Hepatocyte (in vitro differentiated cells): ENCODE measurements around the gene ZNF195. TPM values are rescaled to one million over a fixed set of nuclear protein-coding genes. Genes with fewer than 3 reads are reported as not detected.

Experiments used
- DNase-seq: peaks from one replicate; pipeline ENCODE4 v3.0.0-alpha.2; 2016; ENCODE audit warnings: low spot score
- H2AFZ ChIP-seq: fragments of 200-600 bp; sonication (generic); 2 replicates; pipeline ENCODE4 v1.6.0; 2016; ENCODE audit warnings: antibody characterized with exemption, mild to moderate bottlenecking
- H3K27ac ChIP-seq: fragments of 200-600 bp; sonication (generic); 2 replicates; pipeline ENCODE4 v1.5.1; 2016; ENCODE audit warnings: mild to moderate bottlenecking
- H3K27me3 ChIP-seq: fragments of 200-600 bp; sonication (generic); 2 replicates; pipeline ENCODE4 v1.6.1; 2016
- H3K36me3 ChIP-seq: fragments of 200-600 bp; sonication (generic); replicated peaks from 2 replicates; pipeline ENCODE4 v1.5.1; 2016; ENCODE audit warnings: low read depth; ENCODE audit not compliant: insufficient read depth
- H3K4me1 ChIP-seq: fragments of 200-600 bp; sonication (generic); 2 replicates; pipeline ENCODE4 v1.5.1; 2016; ENCODE audit warnings: mild to moderate bottlenecking, moderate library complexity; ENCODE audit not compliant: insufficient read depth
- H3K4me2 ChIP-seq: fragments of 200-600 bp; sonication (generic); 2 replicates; pipeline ENCODE4 v1.6.0; 2016
- H3K4me3 ChIP-seq: fragments of 200-600 bp; sonication (generic); 2 replicates; pipeline ENCODE4 v1.5.1; 2016; ENCODE audit warnings: mild to moderate bottlenecking
- H3K79me2 ChIP-seq: fragments of 200-600 bp; sonication (generic); 2 replicates; pipeline ENCODE4 v1.6.0; 2017; ENCODE audit warnings: mild to moderate bottlenecking
- H3K9me2 ChIP-seq: fragments of 200-600 bp; sonication (generic); replicated peaks from 2 replicates; pipeline ENCODE4 v1.6.0; 2017; ENCODE audit warnings: mild to moderate bottlenecking; ENCODE audit not compliant: insufficient read depth
- H3K9me3 ChIP-seq: fragments of 200-600 bp; sonication (generic); 2 replicates; pipeline ENCODE4 v1.5.1; 2016; ENCODE audit warnings: low read depth, mild to moderate bottlenecking
- H4K20me1 ChIP-seq: fragments of 200-600 bp; sonication (generic); 2 replicates; pipeline ENCODE4 v1.6.0; 2016; ENCODE audit warnings: mild to moderate bottlenecking; ENCODE audit not compliant: insufficient read depth, poor library complexity, severe bottlenecking
- CTCF ChIP-seq: fragments of 200-600 bp; sonication (generic); IDR thresholded peaks from 2 replicates; pipeline ENCODE4 v1.5.1; 2016; ENCODE audit warnings: antibody characterized with exemption, mild to moderate bottlenecking; ENCODE audit not compliant: poor library complexity
- EZH2 ChIP-seq: fragments of 200-600 bp; sonication (generic); IDR thresholded peaks from 2 replicates; pipeline ENCODE4 v1.6.1; 2016; ENCODE audit warnings: antibody characterized with exemption, mild to moderate bottlenecking, borderline replicate concordance
- EZH2phosphoT487 ChIP-seq: fragments of 200-600 bp; sonication (generic); IDR thresholded peaks from one replicate; pipeline ENCODE4 v1.6.1; 2018; ENCODE audit warnings: antibody characterized with exemption, mild to moderate bottlenecking, low read depth, moderate library complexity; ENCODE audit not compliant: unreplicated experiment, severe bottlenecking
- WGBS: methylation state at CpG from one replicate; pipeline ENCODE4 v1.1.6; 2016; ENCODE audit warnings: low lambda C conversion rate; ENCODE audit errors: missing lambda C conversion rate; 5-methylcytosine and 5-hydroxymethylcytosine counted together
- polyA plus RNA-seq: library from polyadenylated mRNA; unstranded; fragments of >200 nt; fragmentation: Nextera tagmentation; extraction: Ambion mirVana; gene quantifications from 2 replicates; pipeline ENCODE4 v1.2.1, GENCODE V29; 2016
- total RNA-seq: library from RNA; depleted of rRNA; stranded (reverse); fragments of >200 nt; gene quantifications from 2 replicates; pipeline ENCODE4 v1.2.3, GENCODE V29; 2014

Gene ZNF195
- total and polyA plus RNA-seq, 2 experiments from 2014 or later = 27.5 to 44.1 TPM

- WGBS = 96% methylated on average over 10 of the region's 10 CpGs
- Histone ChIP-seq H3K27ac (no peak overlapping the region), H3K27me3 (no peaks in the 10 kb centered on the region), H3K4me2 (no peak overlapping the region), H2AFZ (no peak overlapping the region), H3K36me3 (peaks cover 32% of the 10 kb centered on the region), H3K9me3 (peaks cover 38% of the 10 kb centered on the region), H3K79me2 (peaks cover 1% of the 10 kb centered on the region), H3K4me3 (no peak overlapping the region), H3K9me2 (no peaks in the 10 kb centered on the region), H3K4me1 (no peaks in the 10 kb centered on the region), H4K20me1 (no peaks in the 10 kb centered on the region)
- TF ChIP-seq EZH2phosphoT487 = no peak
- TF ChIP-seq EZH2 = no peak
- TF ChIP-seq CTCF = no peak
- DNase-seq = no peak
Measured at GRCh38 chr11:3356858-3357257, 22.1 kb downstream of the ZNF195 start.

- Histone ChIP-seq H4K20me1 (no peaks in the 10 kb centered on the region), H3K4me1 (no peaks in the 10 kb centered on the region), H3K4me2 (no peak overlapping the region), H3K27ac (no peak overlapping the region), H3K27me3 (no peaks in the 10 kb centered on the region), H3K4me3 (no peak overlapping the region), H3K9me2 (no peaks in the 10 kb centered on the region), H3K36me3 (no peaks in the 10 kb centered on the region), H3K9me3 (peaks cover under 1% of the 10 kb centered on the region), H3K79me2 (no peaks in the 10 kb centered on the region), H2AFZ (no peak overlapping the region)
- TF ChIP-seq CTCF = no peak
- TF ChIP-seq EZH2 = no peak
- no peak for TF ChIP-seq EZH2phosphoT487
- WGBS = 93% methylated on average over 5 of the region's 5 CpGs
- DNase-seq = no peak
Measured at GRCh38 chr11:3353066-3353465, 25.9 kb downstream of the ZNF195 start.

- TF ChIP-seq EZH2phosphoT487 = no peak
- TF ChIP-seq EZH2 = no peak
- TF ChIP-seq CTCF = no peak
- H3K4me1 ChIP-seq = no peaks in the 10 kb centered on the region
- H3K27ac ChIP-seq = no peak overlapping the region
- H3K4me3 ChIP-seq = no peak overlapping the region
- no peak overlapping the region for H2AFZ ChIP-seq
- no peaks in the 10 kb centered on the region for H3K9me2 ChIP-seq
- no peaks in the 10 kb centered on the region for H3K27me3 ChIP-seq
- no peaks in the 10 kb centered on the region for H3K79me2 ChIP-seq
- no peaks in the 10 kb centered on the region for H3K36me3 ChIP-seq
- WGBS = 100% methylated on average over 1 of the region's 1 CpG
- DNase-seq = no peak
- peaks cover 7% of the 10 kb centered on the region for H3K9me3 ChIP-seq
- H4K20me1 ChIP-seq = no peaks in the 10 kb centered on the region
- H3K4me2 ChIP-seq = no peak overlapping the region
Measured at GRCh38 chr11:3347127-3347526, 31.8 kb downstream of the ZNF195 start.

GRCh38 chr11:3346587-3346986 is 32.4 kb downstream of the ZNF195 start:
- DNase-seq = no peak
- Histone ChIP-seq H3K9me3 (peaks cover 7% of the 10 kb centered on the region), H3K9me2 (no peaks in the 10 kb centered on the region), H2AFZ (no peak overlapping the region), H3K4me3 (no peak overlapping the region), H3K79me2 (no peaks in the 10 kb centered on the region), H3K36me3 (no peaks in the 10 kb centered on the region), H3K27me3 (no peaks in the 10 kb centered on the region), H4K20me1 (no peaks in the 10 kb centered on the region), H3K27ac (no peak overlapping the region), H3K4me2 (no peak overlapping the region), H3K4me1 (no peaks in the 10 kb centered on the region)
- 86% methylated on average over 9 of the region's 9 CpGs for WGBS
- TF ChIP-seq EZH2phosphoT487 (no peak), CTCF (no peak), EZH2 (no peak)
